ENCODE measurements around the gene GSTP1.

GRCh38 chr11:67551127-67551526, 32.5 kb upstream of the GSTP1 start:
- no peak for TF ChIP-seq POLR2A (IDR thresholded peaks at IDR 0.05)
- no peak for TF ChIP-seq CTCF (IDR thresholded peaks at IDR 0.05)
- TF ChIP-seq EP300 (IDR thresholded peaks at IDR 0.05), result no peak
- TF ChIP-seq POLR2AphosphoS5 (IDR thresholded peaks at IDR 0.05), result no peak
